ENCODE data around the gene NT5C1B.

GRCh38 chr2:18560031-18560796, 29.2 kb downstream of the NT5C1B start, which contains the start of gene RDH14:
- TF ChIP-seq CTCF (IDR thresholded peaks at IDR 0.05; ENCODE audit: insufficient read depth, low read length, poor library complexity, severe bottlenecking) (no peak), EZH2phosphoT487 (conservative IDR thresholded peaks at IDR 0.05; ENCODE audit: low read length) (no peak)

Measured in SU-DHL-6 (cell line).